Fibroblast of lung (primary cell): ENCODE data around the gene KEL.

Experiments used
- EZH2 ChIP-seq: IDR thresholded peaks from 2 replicates; pipeline ENCODE4 v1.5.1; 2012; ENCODE audit warnings: low read length, control low read depth, mild to moderate bottlenecking; ENCODE audit errors: missing control alignments
- TF ChIP-seq, protein P1 (sequence below), 2 donors: IDR thresholded peaks in 1 of 2; conservative IDR thresholded peaks in 1 of 2; 1 replicate in 1 of 2; 2 replicates in 1 of 2; pipeline ENCODE4 v1.5.1; 2011 to 2012; ENCODE audit warnings: low read length in 2 of 2, control low read depth in 1 of 2, inconsistent platforms in 1 of 2, low read depth in 1 of 2, mild to moderate bottlenecking in 1 of 2

DNA sequence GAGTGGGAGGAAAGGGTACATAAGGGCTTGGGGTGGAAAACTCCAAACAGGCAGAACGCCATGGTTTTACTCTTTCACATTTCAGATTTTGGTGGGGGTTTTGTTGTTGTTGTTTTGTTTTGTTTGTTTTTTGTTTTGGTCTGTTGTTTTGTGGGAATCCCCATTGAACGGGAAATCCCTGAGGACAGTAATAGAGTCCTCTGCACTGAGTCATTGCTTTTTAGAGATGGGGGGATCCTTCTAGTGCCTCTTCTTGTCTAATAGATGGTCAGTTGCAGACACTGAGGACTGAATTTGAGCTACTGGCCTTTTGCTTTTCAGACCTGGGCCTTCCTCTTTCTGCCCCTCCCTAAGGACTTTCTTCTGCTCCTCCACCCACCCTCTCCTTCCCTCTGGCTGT, 48.6 kb downstream of the KEL start:
- TF ChIP-seq, protein P1, sequence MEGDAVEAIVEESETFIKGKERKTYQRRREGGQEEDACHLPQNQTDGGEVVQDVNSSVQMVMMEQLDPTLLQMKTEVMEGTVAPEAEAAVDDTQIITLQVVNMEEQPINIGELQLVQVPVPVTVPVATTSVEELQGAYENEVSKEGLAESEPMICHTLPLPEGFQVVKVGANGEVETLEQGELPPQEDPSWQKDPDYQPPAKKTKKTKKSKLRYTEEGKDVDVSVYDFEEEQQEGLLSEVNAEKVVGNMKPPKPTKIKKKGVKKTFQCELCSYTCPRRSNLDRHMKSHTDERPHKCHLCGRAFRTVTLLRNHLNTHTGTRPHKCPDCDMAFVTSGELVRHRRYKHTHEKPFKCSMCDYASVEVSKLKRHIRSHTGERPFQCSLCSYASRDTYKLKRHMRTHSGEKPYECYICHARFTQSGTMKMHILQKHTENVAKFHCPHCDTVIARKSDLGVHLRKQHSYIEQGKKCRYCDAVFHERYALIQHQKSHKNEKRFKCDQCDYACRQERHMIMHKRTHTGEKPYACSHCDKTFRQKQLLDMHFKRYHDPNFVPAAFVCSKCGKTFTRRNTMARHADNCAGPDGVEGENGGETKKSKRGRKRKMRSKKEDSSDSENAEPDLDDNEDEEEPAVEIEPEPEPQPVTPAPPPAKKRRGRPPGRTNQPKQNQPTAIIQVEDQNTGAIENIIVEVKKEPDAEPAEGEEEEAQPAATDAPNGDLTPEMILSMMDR (conservative IDR thresholded peaks at IDR 0.05 in 1 of 2, IDR thresholded peaks at IDR 0.05 in 1 of 2; ENCODE audit: low read depth in 1 of 2, low read length in 2 of 2), result no peak
- no peak for TF ChIP-seq EZH2
